Measurements from ENCODE around the gene KRTAP5-8. TPM values are rescaled to one million over a fixed set of nuclear protein-coding genes. Genes with fewer than 3 reads are reported as not detected.
"Not testable (repeated sequence)": the region's sequence is repeated elsewhere in the genome, so short reads cannot be mapped to it uniquely, and the experiment has no call there.

The KRTAP5-8 gene
- total RNA-seq: under 1 TPM in 1 of 4 donors, not detected in 3; 0.22 TPM

GRCh38 chr11:71537977-71538665 lies at the start of gene KRTAP5-8:
Gene KRTAP5-8, plus strand, starts transcription at chr11:71538025. Its CDS starts 31 bp downstream, at chr11:71538056.
- H3K27me3 ChIP-seq; DNase-seq; H3K4me1 ChIP-seq; H3K27ac ChIP-seq; intact Hi-C loops (cut with DNase I); H3K4me3 ChIP-seq; H3K9me3 ChIP-seq; H3K36me3 ChIP-seq: not testable (repeated sequence)
- no CpG with 5 or more reads among the region's 4 CpGs for WGBS, 2 donors

- no peaks in the 10 kb centered on the region for H3K9me3 ChIP-seq
- H3K4me3 ChIP-seq: no peak overlapping the region
- no peak for DNase-seq
- H3K27ac ChIP-seq: no peak overlapping the region
- TF ChIP-seq POLR2A (IDR thresholded peaks at IDR 0.05): no peak
- TF ChIP-seq CTCF (IDR thresholded peaks at IDR 0.05): no peak
- peaks cover 0 to 14% (median 3%) of the 10 kb centered on the region in 3 donors for H3K4me1 ChIP-seq
- intact Hi-C loops (cut with DNase I): no loop called here
- 65 to 85% methylated on average over 6 of the region's 6 CpGs for WGBS, 2 donors
- H3K27me3 ChIP-seq: no peaks in the 10 kb centered on the region
- H3K36me3 ChIP-seq: peaks cover 21 to 98% (median 34%) of the 10 kb centered on the region in 3 donors
Observed at GRCh38 chr11:71488681-71489270, 49.0 kb upstream of the KRTAP5-8 start.

GRCh38 chr11:71489311-71490043 lies 48.3 kb upstream of the KRTAP5-8 start:
- TF ChIP-seq CTCF (IDR thresholded peaks at IDR 0.05): no peak
- TF ChIP-seq POLR2A (IDR thresholded peaks at IDR 0.05): no peak
- H3K9me3 ChIP-seq: no peaks in the 10 kb centered on the region
- H3K4me3 ChIP-seq: no peak overlapping the region
- WGBS, 2 donors: 54 to 84% methylated on average over 6 to 10 of the region's 15 CpGs
- peaks cover 0 to 14% (median 3%) of the 10 kb centered on the region in 3 donors for H3K4me1 ChIP-seq
- no peak for DNase-seq
- peaks cover 16 to 98% (median 27%) of the 10 kb centered on the region in 3 donors for H3K36me3 ChIP-seq
- intact Hi-C loops (cut with DNase I): no loop called here
- no peak overlapping the region for H3K27ac ChIP-seq
- no peaks in the 10 kb centered on the region for H3K27me3 ChIP-seq

- intact Hi-C loops (cut with DNase I): no loop called here
- no peak overlapping the region for H3K4me3 ChIP-seq
- H3K36me3 ChIP-seq: peaks cover 9 to 98% (median 21%) of the 10 kb centered on the region in 3 donors
- H3K9me3 ChIP-seq: no peaks in the 10 kb centered on the region
- no peaks in the 10 kb centered on the region for H3K27me3 ChIP-seq
- no peak overlapping the region for H3K27ac ChIP-seq
- TF ChIP-seq POLR2A (IDR thresholded peaks at IDR 0.05) (no peak), CTCF (IDR thresholded peaks at IDR 0.05) (no peak)
- H3K4me1 ChIP-seq: peaks cover 0 to 14% (median 3%) of the 10 kb centered on the region in 3 donors
- 92 to 95% methylated on average over 11 to 16 of the region's 23 CpGs for whole genome bisulfite sequencing, 2 donors
- no peak for DNase-seq
Observed at GRCh38 chr11:71490044-71490730, 47.6 kb upstream of the KRTAP5-8 start.

- Histone ChIP-seq H3K4me3 (no peak overlapping the region), H3K4me1 (peaks cover 0 to 14% (median 3%) of the 10 kb centered on the region in 3 donors), H3K9me3 (no peaks in the 10 kb centered on the region), H3K27ac (no peak overlapping the region), H3K27me3 (no peaks in the 10 kb centered on the region), H3K36me3 (peaks cover 15 to 98% (median 28%) of the 10 kb centered on the region in 3 donors)
- DNase-seq: no peak
- TF ChIP-seq CTCF (IDR thresholded peaks at IDR 0.05): no peak
- TF ChIP-seq POLR2A (IDR thresholded peaks at IDR 0.05): no peak
- intact Hi-C loops (cut with DNase I): no loop called here
- 94 to 96% methylated on average over 21 to 23 of the region's 28 CpGs for WGBS, 2 donors
Observed at GRCh38 chr11:71490731-71491390, 47.0 kb upstream of the KRTAP5-8 start.

Measured in esophagus squamous epithelium (tissue), 5 donors.